Uterus (tissue), 2 donors: ENCODE measurements around the gene RBMS1.

Experiments
- CTCF ChIP-seq, 4 experiments: fragments of 200-600 bp in 2 of 4; fragments of 450-650 bp in 2 of 4; sonication (generic) in 2 of 4; IDR thresholded peaks; one replicate each; pipeline ENCODE4 v1.5.1; 2016 to 2019; ENCODE audit warnings: antibody characterized with exemption in 4 of 4, mild to moderate bottlenecking in 2 of 4, moderate library complexity in 1 of 4
- POLR2A ChIP-seq, 2 donors: fragments of 450-650 bp; IDR thresholded peaks; one replicate each; pipeline ENCODE4 v1.6.1; 2016; ENCODE audit warnings: antibody characterized with exemption in 2 of 2, mild to moderate bottlenecking in 1 of 2, moderate library complexity in 1 of 2

GRCh38 chr2:160269803-160270570 is 223.6 kb downstream of the RBMS1 start:
- TF ChIP-seq POLR2A (IDR thresholded peaks at IDR 0.05): peak in 1 of 2 donors; percentile 56
- TF ChIP-seq CTCF (IDR thresholded peaks at IDR 0.05): peak; percentile 50 to 86 (median 68)
